GM12873 (cell line): ENCODE measurements around the gene C8B.

Experiments
- TF ChIP-seq, protein P1 (sequence below): IDR thresholded peaks from 2 replicates; pipeline ENCODE4 v1.5.1; 2012; ENCODE audit warnings: low read depth, mild to moderate bottlenecking, moderate library complexity, low read length, control low read depth; ENCODE audit not compliant: insufficient read depth; ENCODE audit errors: missing control alignments

The C8B gene

DNA sequence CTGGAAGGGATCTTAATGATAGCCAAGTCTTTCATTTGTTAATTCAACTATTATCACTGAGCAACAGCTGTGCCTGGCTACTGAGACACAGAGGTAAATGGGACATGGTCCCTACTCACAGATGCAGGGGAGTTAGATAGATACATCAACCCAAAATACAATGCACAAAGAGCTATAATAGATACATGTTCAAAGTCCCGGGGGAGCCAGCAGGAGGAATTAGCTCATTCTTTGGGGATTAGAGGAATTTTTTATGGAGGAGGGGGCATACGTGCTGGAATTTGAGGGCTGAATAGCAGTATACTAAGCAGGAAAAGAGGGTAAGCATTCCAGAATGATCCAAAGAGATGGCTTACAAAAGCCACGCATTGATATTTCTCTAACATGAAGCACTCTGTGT lies 34.6 kb downstream of the C8B start:
- TF ChIP-seq, protein P1, sequence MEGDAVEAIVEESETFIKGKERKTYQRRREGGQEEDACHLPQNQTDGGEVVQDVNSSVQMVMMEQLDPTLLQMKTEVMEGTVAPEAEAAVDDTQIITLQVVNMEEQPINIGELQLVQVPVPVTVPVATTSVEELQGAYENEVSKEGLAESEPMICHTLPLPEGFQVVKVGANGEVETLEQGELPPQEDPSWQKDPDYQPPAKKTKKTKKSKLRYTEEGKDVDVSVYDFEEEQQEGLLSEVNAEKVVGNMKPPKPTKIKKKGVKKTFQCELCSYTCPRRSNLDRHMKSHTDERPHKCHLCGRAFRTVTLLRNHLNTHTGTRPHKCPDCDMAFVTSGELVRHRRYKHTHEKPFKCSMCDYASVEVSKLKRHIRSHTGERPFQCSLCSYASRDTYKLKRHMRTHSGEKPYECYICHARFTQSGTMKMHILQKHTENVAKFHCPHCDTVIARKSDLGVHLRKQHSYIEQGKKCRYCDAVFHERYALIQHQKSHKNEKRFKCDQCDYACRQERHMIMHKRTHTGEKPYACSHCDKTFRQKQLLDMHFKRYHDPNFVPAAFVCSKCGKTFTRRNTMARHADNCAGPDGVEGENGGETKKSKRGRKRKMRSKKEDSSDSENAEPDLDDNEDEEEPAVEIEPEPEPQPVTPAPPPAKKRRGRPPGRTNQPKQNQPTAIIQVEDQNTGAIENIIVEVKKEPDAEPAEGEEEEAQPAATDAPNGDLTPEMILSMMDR, result no peak

DNA sequence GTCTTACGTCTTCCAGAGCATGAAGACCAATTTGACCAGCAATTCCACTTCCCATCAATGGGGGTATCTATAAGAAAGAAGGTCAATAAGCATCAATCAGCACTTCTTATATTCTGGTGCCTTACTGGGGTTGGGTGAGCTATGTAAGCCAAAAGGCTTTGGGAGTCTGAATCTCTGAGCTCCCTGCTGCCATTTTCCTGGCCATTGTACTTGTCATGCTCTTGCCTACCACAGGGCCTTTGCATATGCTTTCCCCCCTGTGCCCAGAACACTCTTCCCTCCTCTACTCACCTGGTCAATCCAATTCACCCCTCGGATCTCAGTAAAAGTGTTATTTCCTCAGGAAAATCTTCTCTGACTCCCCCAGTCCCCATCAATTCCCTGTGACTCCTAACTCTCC lies 36.3 kb downstream of the C8B start:
- TF ChIP-seq, protein P1, result no peak

DNA sequence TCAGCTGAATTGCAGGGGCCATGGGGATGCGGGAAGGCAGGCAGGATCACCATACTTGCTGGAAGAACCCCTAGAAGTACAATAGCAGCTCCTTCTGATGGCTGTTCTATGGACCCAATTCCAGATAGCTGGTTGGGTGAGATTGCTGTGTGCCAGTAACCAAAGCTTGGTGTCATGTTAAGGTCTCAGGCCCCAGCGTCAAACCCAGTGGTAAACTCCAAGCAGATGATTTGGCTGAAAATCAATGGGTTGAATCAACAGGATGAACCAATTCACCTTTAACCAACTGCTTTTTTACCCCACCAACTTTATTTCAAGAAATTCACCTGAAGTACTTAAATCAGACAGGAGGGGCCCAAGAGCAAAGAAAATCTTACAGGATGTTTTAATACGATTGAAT lies 37.8 kb downstream of the C8B start:
- TF ChIP-seq, protein P1, result no peak

DNA sequence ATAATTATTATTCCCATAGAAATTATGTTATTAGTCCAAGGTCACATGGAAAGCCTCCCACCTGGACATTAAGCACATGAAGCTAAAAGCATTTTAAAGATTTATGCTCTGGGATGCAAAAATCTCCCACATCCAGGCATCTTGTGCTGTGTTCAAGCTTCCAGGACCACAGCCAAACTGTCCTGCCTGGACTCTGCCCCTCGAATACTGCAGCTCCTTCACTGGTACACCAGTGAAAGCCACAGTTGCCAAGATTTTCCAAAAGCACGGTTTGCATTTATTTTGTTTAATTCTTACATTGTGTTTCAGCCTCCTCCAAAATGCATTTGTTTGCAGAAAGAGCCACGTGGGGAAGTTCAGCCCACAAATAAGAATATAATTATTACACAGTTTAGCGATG lies 38.6 kb downstream of the C8B start:
- TF ChIP-seq, protein P1, result no peak

DNA sequence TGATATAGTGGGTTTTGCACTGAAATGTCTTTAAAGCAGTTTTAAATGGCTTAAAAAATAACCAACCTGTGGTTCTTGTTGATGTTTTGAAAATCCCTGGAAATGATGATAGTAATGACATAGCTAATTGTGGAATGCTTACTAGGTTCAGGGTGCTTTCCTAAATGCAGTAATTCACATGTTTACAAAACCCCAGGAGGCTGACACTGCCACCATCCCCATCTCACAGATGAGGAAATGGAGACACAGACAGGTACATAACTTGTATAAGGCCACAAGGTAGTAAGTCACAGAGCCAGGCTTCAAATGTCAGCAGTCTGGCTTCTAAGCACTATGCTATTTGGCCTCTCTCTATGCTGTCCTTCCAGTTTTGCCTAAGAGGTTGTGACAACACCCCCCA lies 40.6 kb downstream of the C8B start:
- TF ChIP-seq, protein P1, result no peak

DNA sequence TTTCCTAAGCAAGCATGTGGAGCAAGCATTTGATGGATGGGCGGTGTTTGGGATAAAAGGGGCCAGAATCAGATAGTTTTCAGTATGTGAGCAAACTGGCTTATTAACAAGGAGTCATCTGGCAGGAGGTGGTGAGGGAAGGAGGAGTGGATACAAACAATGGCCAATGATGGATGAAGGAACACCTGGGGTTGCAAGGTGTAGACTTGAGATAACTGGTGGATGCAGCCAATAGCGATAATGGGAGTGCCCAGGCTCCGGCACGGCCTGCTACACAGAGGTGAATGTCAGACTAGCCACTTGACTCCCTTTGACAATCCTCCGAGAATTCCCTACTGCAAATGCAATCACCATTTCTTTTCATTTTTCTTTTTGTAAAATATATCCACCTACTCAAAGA lies 41.7 kb downstream of the C8B start:
- TF ChIP-seq, protein P1, result no peak

DNA sequence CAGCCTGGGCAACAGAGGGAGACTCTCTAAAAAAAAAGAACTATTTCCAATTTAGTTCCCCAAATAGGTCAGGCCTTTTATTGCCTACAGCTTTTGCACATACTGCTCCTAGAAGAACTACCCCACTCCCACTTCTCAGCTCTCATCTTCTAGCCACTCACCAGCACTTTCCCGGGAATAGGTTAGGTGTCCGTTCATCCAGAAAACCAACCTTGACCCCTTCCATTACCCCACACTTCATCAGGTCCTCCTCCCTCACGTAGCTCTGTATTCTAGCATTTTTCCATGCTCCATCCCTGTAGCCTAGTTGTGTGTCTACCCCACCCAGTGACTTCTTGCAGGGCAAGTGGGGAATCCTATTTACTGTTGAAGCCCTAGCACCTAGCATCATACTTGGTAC lies 42.6 kb downstream of the C8B start:
- TF ChIP-seq, protein P1, result no peak
